NCI-H2227 treated with DMSO at 0.1 percent for 48 hours (cell line): ENCODE results near the gene KLRC4.
"Not testable (repeated sequence)": the region's sequence is repeated elsewhere in the genome, so short reads cannot be mapped to it uniquely, and the experiment has no call there.

Source experiments
- DNase-seq: peaks from one replicate; lab custom pipeline; 2025; lab: John Stamatoyannopoulos, UW

KLRC4 gene

DNA sequence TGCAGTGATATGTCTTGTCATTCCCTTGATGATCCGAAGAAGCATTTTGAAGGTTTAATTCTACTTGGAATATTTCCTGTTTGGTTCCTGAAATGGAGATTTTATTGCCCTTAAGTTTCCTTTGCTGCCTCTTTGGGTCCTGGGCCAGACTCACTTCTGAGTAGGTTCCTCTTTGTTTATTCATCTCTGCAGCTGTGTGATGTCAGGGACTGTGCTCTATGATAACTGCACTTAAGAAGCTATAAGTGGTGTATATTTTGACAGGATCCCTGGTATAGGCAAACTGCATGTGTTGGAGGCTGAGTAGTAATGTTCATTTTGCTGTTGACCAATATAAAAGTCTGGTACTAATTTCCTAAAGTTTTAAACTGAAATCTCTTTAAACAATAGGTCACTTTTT is at the start of gene KLRC4:
Gene KLRC4 (minus strand): TSS at position 366 of the 400 bp plus-strand sequence. CDS start 182 bp downstream, at position 184.
- DNase-seq = no peak

DNA sequence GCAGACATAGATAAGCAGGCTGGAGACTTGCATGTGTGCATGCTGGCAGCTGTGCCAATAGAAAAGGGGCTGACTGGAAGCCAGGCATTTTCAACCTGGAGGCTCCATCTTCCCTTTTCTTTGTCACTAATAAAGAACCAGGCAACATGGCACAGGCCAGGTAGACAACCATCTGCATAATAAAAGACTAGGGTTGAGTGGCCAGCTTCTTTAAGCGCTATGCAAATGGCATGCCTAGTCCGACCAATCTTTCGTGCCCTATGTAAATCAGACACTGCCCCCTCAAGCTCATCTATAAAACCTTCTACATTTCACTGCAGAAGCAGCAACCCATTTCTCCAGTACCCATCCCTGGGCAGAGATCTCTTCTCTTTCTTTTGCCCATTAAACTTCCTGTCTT is 48.2 kb upstream of the KLRC4 start:
- no peak for DNase-seq

GRCh38 chr12:10456856-10457255 is 47.3 kb upstream of the KLRC4 start:
- no peak for DNase-seq

GRCh38 chr12:10455766-10456165 is 46.2 kb upstream of the KLRC4 start:
- no peak for DNase-seq

GRCh38 chr12:10454531-10454930 is 45.0 kb upstream of the KLRC4 start:
- no peak for DNase-seq

DNA sequence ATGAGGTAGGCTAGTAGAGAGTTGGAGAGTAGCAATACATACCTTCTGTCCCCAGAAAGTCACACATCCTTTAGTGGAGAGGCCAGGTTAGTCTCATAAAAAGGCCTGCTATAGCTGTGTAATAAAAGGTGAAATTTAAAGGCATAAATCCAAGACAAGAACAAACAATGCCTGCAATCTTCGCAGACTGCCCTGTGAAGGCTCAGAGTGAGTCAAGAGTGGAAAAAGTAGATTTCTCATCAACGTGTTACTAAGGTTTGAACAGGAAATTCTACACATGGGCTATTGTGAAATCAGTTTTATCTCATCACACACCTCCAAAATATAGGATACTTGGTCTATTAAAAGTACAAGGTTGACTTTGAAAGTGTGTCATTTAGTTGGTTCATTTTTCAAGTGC is 43.6 kb upstream of the KLRC4 start, which contains the start of gene KLRC1:
Gene KLRC1 (minus strand): TSS at position 222 of the 400 bp plus-strand sequence. CDS start 2,221 bp downstream, outside the sequence.
- DNase-seq = no peak

DNA sequence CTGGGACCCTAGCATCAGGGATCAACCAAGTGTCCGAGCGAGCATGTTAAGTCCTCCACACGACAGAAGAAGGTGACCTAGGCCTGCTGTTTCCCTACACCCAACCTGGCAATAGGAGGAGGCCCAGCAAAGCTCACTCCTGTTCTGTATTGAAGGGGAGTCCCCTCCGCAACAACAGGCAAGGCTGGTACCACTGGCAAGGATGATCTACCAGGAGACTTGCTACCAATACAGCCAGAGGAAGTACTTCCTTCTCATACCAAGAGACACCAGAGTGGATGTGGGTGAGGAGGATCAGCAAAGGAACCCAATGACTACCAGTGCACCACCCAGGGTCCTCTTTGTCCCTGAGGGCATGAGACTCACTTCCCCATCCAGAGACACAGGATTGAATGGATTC is 38.7 kb upstream of the KLRC4 start:
- DNase-seq = no peak

DNA sequence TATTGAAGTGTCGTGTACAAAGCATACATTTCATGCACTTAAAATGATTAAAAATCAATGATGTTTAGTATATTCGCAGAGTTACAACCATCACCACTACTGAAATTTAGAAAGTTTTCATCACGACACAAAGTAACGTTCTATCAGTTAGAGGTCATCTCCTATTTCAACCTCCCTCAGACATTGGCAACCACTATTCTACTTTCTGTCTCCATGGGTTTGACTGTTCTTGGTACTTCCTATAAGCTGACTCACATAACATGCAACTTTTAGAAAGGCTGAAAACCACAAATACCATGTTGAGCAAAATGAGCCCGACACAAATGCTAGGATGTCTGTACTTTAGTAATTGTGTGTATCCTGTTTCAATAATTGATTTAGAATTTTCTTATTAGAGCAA is 36.5 kb upstream of the KLRC4 start:
- DNase-seq = not testable (repeated sequence)

GRCh38 chr12:10441144-10441543 is 31.6 kb upstream of the KLRC4 start:
- not testable (repeated sequence) for DNase-seq

DNA sequence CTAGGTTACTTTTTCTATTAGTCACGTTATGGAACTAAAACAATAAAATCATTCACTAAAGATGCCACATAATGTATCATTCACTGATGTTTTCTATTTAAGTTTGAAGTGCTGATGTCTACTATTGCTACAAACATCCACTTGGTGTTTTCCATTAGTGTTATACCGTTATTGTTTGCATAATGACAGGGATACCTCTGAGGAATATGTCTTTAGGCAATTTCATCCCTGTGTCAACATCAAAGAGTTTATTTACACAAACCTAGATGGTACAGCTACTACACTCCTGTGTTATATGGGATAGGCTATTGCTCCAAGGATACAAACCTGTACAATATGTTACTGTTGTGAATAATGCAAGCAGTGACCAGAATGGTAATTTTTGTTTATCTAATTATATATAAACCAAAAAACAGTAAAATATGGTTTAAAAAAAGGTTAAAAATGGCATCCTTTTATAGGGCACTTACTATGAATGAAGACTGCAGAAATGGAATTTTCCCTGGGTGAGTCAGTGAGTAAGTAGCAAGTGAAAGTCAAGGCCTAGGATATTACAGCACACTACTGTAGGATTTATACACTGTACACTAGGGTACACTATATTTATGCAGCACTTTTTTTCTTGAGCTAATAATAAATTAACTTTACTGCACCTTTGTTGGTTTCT is 30.2 kb upstream of the KLRC4 start:
- not testable (repeated sequence) for DNase-seq

DNA sequence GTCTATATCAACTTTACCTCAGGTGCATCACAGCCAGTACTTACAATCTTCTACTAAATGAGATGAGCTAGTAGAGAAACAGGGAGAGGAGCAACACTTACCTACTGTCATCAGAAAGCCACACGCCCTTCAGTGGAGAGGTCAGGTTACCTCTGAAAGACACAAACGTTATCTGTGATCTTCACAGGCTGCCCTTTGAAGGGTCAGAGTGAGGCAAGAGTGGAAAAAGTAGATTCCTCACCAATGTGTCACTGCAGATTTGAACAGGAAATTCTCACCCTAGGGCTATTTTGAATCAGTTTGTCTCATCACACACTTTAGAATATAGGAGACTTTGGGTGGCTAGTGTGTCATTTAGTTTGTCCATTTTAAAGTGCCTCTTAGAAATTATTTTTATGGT is 28.0 kb upstream of the KLRC4 start:
- not testable (repeated sequence) for DNase-seq

DNA sequence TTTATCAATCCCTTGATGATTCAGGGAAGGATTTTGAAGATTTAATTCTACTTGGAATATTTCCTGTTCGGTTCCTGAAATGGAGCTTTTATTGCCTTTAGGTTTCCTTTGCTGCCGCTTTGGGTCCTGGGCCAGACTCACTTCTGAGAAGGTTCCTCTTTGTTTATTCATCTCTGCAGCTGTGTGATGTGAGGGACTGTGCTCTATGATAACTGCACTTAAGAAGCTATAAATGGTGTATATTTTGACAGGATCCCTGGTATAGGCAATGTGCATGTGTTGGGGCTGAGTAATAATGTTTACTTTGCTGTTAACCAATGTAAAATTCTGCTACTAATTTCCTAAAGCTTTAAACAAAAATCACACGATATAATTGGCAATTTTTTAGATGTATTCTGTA is 26.3 kb upstream of the KLRC4 start, which contains the start of gene KLRC2:
Gene KLRC2 (minus strand): TSS at position 195 of the 400 bp plus-strand sequence. CDS start 24 bp downstream, at position 171.
- DNase-seq = not testable (repeated sequence)

- DNase-seq = not testable (repeated sequence)
These were observed 21.1 kb upstream of the KLRC4 start for GRCh38 chr12:10430623-10431022.

DNA sequence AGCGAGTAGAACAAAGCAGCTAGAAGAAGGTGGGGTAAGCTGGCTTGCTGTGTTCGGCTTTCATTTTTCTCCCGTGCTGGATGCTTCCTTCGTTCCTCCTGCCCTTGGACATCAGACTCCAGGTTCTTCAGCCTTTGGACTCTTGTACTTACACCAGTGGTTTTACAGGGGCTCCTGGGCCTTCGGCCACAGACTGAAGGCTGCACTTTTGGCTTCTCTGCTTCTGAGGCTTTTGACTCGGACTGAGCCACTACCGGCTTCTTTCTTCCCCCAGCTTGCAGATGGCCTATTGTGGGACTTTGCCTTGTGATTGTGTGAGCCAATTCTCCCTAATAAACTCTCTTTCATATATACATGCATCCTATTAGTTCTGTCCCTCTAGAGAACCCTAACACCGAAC is 16.4 kb upstream of the KLRC4 start:
- not testable (repeated sequence) for DNase-seq

GRCh38 chr12:10424260-10424899 is 14.8 kb upstream of the KLRC4 start:
- DNase-seq = not testable (repeated sequence)

DNA sequence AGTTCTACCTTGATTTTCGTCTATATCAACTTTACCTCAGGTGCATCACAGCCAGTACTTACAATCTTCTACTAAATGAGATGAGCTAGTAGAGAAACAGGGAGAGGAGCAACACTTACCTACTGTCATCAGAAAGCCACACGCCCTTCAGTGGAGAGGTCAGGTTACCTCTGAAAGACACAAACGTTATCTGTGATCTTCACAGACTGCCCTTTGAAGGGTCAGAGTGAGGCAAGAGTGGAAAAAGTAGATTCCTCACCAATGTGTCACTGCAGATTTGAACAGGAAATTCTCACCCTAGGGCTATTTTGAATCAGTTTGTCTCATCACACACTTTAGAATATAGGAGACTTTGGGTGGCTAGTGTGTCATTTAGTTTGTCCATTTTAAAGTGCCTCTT is 12.6 kb upstream of the KLRC4 start:
- not testable (repeated sequence) for DNase-seq

GRCh38 chr12:10420334-10420733 is 10.8 kb upstream of the KLRC4 start, which contains the start of gene KLRC3:
TSS of gene KLRC3 (minus strand) at chr12:10420595. CDS start at chr12:10420550, 45 bp downstream.
- not testable (repeated sequence) for DNase-seq

DNA sequence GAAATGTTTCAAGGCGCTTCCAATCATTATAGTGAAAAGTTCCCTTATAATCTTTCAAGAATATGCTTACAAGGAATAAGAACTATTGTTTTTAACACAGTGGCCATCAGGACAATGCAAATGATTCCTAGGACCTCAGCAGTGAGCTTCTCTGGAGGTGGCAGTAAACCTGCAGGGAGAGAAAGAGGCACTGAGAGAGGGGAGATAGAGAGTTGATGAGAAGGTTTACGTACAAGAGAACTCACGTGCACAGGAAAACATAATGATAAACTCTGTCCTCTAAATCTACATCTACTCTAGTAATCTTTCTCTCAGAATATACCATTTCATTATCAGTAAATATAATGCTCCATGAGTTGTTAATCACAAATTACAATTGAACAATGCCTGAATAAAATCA is 715 bp downstream of the KLRC4 start:
- DNase-seq = no peak

DNA sequence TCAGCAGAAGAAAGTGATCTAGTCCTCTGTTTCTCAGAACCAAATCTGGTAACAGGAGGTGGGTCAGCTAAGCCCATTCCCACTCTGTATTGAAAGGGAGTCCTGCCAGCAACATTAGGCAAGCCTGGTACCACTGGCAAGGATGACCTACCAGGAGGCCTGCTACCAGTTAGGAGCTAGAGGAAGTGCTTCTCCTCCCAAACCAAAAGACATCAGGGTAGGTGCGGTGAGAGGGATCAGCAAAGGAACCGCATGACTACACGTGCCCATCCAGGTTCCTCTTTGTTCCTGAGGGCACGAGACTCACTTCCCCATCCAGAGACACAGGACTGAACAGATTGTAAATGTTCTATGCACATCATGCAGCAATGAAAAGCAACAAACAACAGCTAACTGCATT is 2.8 kb downstream of the KLRC4 start:
- no peak for DNase-seq

DNA sequence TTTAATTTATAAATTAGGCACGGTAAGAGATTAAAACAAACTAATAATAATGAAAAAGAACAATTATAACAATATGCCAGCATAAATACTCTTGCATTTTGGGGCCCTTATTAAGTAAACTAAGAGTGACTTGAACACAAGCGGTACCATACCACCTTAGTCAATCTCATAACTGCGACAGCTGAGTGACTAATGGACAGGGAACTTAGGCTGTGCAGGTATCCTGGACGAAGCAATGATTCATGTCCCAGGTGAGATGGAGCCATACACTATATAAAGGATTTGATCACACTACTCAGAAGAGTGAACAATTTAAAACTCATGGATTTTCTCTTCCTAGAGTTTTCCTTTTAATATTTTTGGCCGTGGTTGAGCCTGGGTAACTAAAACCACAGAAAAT is 4.3 kb downstream of the KLRC4 start:
- DNase-seq = no peak

DNA sequence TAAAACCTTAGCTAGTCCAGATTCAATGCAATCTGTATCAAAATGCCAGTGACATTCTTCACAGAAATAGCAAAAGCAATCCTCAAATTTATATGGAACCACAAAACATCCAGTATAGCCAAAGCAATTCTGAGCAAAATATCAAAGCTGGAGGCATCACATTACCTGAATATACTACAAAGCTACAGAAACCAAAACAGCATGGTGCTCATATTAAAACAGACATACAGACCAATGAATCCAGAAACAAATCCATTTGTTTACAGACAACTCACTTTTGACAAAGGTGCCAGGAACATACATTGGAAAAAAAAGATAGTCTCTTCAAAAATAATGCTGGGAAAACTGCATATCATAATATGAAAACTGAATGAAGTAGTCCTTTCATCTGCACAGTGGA is 4.8 kb downstream of the KLRC4 start:
- no peak for DNase-seq

GRCh38 chr12:10400829-10401228 is 8.7 kb downstream of the KLRC4 start:
- no peak for DNase-seq

- DNase-seq = no peak
These were observed 11.4 kb downstream of the KLRC4 start for GRCh38 chr12:10398168-10398567.
